Panc1 (cell line): Measurements from ENCODE around the gene PER3. TPM values are rescaled to one million over a fixed set of nuclear protein-coding genes. Genes with fewer than 3 reads are reported as not detected.

Source experiments
- ATAC-seq: fragments of 200-7000 bp; cut with Tn5 transposase; 2 replicates; pipeline ENCODE4 v1.9.1; 2020; ENCODE audit warnings: mild to moderate bottlenecking, moderate library complexity
- BruUV-seq: library from RNA; stranded (reverse); fragments of 400-500 nt; replicated peaks from 2 replicates; lab custom pipeline; 2021; lab: Mats Ljungman, UMichigan
- CTCF ChIA-PET: fragments of 300-600 bp; sonication (Branson Sonifier 250); formaldehyde crosslinking; loops from one replicate; lab custom pipeline; 2022; ENCODE audit warnings: antibody characterized with exemption; lab: Charles Lee
- POLR2A ChIA-PET: fragments of 300-600 bp; sonication (Branson Sonifier 250); formaldehyde crosslinking; loops from one replicate; lab custom pipeline; 2022; ENCODE audit warnings: antibody characterized with exemption; lab: Charles Lee
- DNase-seq: peaks from one replicate; pipeline ENCODE4 v3.0.0-alpha.2; 2010; ENCODE audit warnings: low read depth, low spot score
- H3K27ac ChIP-seq: 2 replicates; pipeline ENCODE4 v1.5.1; 2011; ENCODE audit warnings: mild to moderate bottlenecking, low read length, inconsistent platforms
- H3K27me3 ChIP-seq: fragments of 200-500 bp; sonication (Bioruptor generic); 2 replicates; pipeline ENCODE4 v1.6.0; 2014; ENCODE audit warnings: low read length, inconsistent platforms; ENCODE audit not compliant: control insufficient read depth, insufficient read depth
- H3K36me3 ChIP-seq: fragments of 200-500 bp; sonication (Bioruptor generic); 2 replicates; pipeline ENCODE4 v1.5.1; 2014; ENCODE audit warnings: inconsistent platforms, mild to moderate bottlenecking, low read length, moderate library complexity; ENCODE audit not compliant: control insufficient read depth, insufficient read depth
- H3K4me1 ChIP-seq: 2 replicates; pipeline ENCODE4 v1.5.1; 2011; ENCODE audit warnings: inconsistent platforms, mild to moderate bottlenecking, low read length, moderate library complexity; ENCODE audit not compliant: control insufficient read depth, insufficient read depth
- H3K4me3 ChIP-seq, 2 experiments: 2 replicates each; pipeline ENCODE4 v1.5.1; 2011 to 2012; ENCODE audit warnings: low read depth in 2 of 2, low read length in 2 of 2, mild to moderate bottlenecking in 2 of 2, inconsistent platforms in 1 of 2, moderate library complexity in 1 of 2
- H3K9me3 ChIP-seq: fragments of 200-500 bp; sonication (Bioruptor generic); 2 replicates; pipeline ENCODE4 v1.5.1; 2014; ENCODE audit warnings: low read depth, mild to moderate bottlenecking, inconsistent platforms, low read length, moderate library complexity; ENCODE audit not compliant: control insufficient read depth, insufficient read depth
- CTCF ChIP-seq: fragments of 450-650 bp; IDR thresholded peaks from 2 replicates; pipeline ENCODE4 v1.5.1; 2017; ENCODE audit warnings: mild to moderate bottlenecking
- POLR2AphosphoS5 ChIP-seq: IDR thresholded peaks from 2 replicates; pipeline ENCODE4 v1.6.1; 2012; ENCODE audit warnings: mild to moderate bottlenecking, low read depth, low read length, moderate library complexity
- REST ChIP-seq, 2 experiments: IDR thresholded peaks; 2 replicates each; pipeline ENCODE4 v1.6.1; 2011 to 2012; ENCODE audit warnings: low read depth in 2 of 2, control low read depth in 1 of 2, low read length in 1 of 2, mild to moderate bottlenecking in 1 of 2, moderate library complexity in 1 of 2; ENCODE audit not compliant: insufficient read depth in 1 of 2
- SIN3A ChIP-seq: IDR thresholded peaks from 2 replicates; pipeline ENCODE4 v1.6.1; 2012; ENCODE audit warnings: low read depth, mild to moderate bottlenecking, low read length, moderate library complexity, borderline replicate concordance; ENCODE audit not compliant: insufficient read depth
- TCF7L2 ChIP-seq: IDR thresholded peaks from 2 replicates; pipeline ENCODE4 v1.6.1; 2011; ENCODE audit warnings: mild to moderate bottlenecking, low read depth, low read length, inconsistent platforms
- in situ Hi-C: cut with HindIII; loops from 2 replicates; pipeline ENCODE4 v1.10.0; 2016; ENCODE audit warnings: low sequenced_read_pairs, low pct_unique_long_range_greater_than_20kb
- intact Hi-C: fragments of 100-400 bp; cut with micrococcal nuclease; formaldehyde crosslinking; loops from one replicate; pipeline ENCODE4 v1.10.0; 2022; ENCODE audit not compliant: unreplicated experiment
- total RNA-seq: library from RNA; stranded (reverse); gene quantifications from one replicate; pipeline ENCODE4 v1.2.1, GENCODE V29; 2021; ENCODE audit not compliant: unreplicated experiment

Gene PER3
- total RNA-seq, 1 experiment from 2014 or later, result 17.0 TPM

GRCh38 chr1:7869136-7869920 lies 85.2 kb downstream of the PER3 start:
- no TSS peak for BruUV-seq
- CTCF ChIA-PET, result no interaction called here

GRCh38 chr1:7871136-7871535 lies 87.0 kb downstream of the PER3 start:
- H3K27ac ChIP-seq, result no peak overlapping the region
- no peaks in the 10 kb centered on the region for H3K4me1 ChIP-seq
- no peak for TF ChIP-seq POLR2AphosphoS5
- TF ChIP-seq SIN3A, result no peak
- TF ChIP-seq REST (IDR thresholded peaks at IDR 0.05; ENCODE audit: insufficient read depth in 1 of 2, low read depth in 2 of 2, low read length in 1 of 2), result no peak
- no peak for TF ChIP-seq TCF7L2
- TF ChIP-seq CTCF, result no peak
- in situ Hi-C loops, result no loop called here
- ChIA-PET POLR2A (no interaction called here), CTCF (no interaction called here)
- BruUV-seq, result no TSS peak
- no peaks in the 10 kb centered on the region for H3K9me3 ChIP-seq
- ATAC-seq (no peak), DNase-seq (no peak)
- H3K4me3 ChIP-seq, result no peak overlapping the region
- no peaks in the 10 kb centered on the region for H3K36me3 ChIP-seq
- intact Hi-C loops, result no loop called here
- H3K27me3 ChIP-seq, result no peaks in the 10 kb centered on the region

More at GRCh38 chr1:7869136-7869920, 85.2 kb downstream of the PER3 start:
- TF ChIP-seq REST (IDR thresholded peaks at IDR 0.05; ENCODE audit: insufficient read depth in 1 of 2, low read depth in 2 of 2, low read length in 1 of 2) (no peak), POLR2AphosphoS5 (no peak), CTCF (no peak)
- Histone ChIP-seq H3K4me1 (no peaks in the 10 kb centered on the region), H3K9me3 (no peaks in the 10 kb centered on the region), H3K27me3 (no peaks in the 10 kb centered on the region), H3K36me3 (no peaks in the 10 kb centered on the region), H3K4me3 (no peak overlapping the region), H3K27ac (no peak overlapping the region)
- in situ Hi-C loops, result no loop called here
- intact Hi-C loops, result no loop called here
- POLR2A ChIA-PET, result no interaction called here
- DNase-seq (no peak), ATAC-seq (no peak)
